RCC 7860 (cell line): ENCODE data around the gene HACD1.
"Not testable (repeated sequence)": the region's sequence is repeated elsewhere in the genome, so short reads cannot be mapped to it uniquely, and the experiment has no call there.

Experiments used
- DNase-seq: peaks from one replicate; pipeline ENCODE4 v3.0.0-alpha.2; 2015; ENCODE audit warnings: low spot score
- FAIRE-seq: peaks from 2 replicates; lab custom pipeline; 2012; peaks lifted over from hg19 to GRCh38; lab: Jason Lieb, UNC

The HACD1 gene

DNA sequence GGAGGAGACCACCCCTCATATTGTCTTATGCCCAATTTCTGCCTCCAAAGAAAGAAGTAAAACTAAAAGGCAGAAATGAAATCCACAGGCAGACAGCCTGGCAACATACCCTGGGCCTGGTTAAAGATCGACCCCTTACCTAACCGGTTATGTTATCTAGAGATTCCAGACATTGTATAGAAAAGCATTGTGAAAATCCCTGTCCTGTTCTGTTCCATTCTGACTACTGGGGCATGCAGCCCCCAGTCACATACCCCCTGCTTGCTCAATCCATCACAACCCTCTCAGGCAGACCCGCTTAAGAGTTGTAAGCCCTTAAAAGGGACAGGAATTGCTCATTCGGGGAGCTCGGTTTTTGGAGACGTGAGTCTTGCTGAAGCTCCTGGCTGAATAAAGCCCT is 29.9 kb downstream of the HACD1 start:
- not testable (repeated sequence) for FAIRE-seq, DNase-seq

DNA sequence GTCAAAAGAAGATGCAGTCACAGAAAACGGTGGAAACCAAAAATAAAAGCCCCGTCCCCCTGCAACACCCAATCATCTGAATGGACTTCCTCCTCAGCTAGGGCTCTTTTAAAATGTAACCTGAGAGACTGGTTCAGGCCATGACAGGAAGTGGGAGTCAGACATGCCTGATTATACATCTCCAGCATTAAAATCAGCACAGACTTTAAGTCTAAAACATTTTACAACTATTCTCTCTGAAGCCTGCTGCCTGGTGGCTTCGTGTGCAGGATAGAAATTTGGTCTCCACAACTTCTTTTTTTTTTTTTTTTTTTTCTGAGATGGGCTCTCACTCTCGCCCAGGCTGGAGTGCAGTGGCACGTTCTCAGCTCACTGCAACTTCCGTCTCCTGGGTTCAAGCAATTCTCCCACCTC is 30.3 kb downstream of the HACD1 start:
- peak; percentile 8 for DNase-seq
- no peak for FAIRE-seq

DNA sequence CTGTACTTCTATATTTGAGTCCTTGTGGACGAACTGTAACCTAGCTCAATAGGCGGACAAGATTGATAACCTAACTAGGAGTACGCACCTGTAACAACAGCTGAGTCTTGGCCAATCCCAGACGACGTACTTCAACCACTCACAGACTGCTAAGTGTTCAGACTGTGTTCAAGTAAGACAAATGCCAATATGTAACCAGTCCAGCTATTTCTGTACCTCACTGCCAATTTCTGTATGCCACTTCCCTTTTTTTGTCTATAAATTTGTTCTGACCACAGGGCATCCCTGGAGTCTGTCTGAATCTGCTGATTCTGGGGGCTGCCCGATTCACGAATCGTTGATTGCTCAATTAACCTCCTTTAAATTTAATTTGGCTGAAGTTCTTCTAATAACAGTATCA is 32.2 kb downstream of the HACD1 start:
- DNase-seq: no peak
- FAIRE-seq: no peak

DNA sequence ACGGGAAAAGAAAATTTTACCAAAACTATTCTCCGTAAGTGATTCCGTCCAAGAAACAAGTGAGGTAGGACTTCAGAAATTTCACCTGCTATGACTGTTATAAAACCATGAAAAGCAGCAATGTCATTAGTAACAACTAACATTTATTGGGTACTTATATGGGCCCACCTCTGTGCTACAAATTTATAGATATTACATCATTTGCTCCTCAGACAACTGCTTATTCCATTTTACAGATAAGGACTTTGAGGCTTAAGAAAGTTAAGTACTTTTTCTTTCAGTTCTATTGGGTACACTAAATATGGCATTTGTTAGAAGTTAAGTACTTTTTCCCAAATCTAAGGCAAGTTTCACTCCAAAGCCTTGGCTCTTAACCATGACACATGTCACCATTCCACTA is 36.3 kb downstream of the HACD1 start:
- DNase-seq: no peak
- FAIRE-seq: no peak

DNA sequence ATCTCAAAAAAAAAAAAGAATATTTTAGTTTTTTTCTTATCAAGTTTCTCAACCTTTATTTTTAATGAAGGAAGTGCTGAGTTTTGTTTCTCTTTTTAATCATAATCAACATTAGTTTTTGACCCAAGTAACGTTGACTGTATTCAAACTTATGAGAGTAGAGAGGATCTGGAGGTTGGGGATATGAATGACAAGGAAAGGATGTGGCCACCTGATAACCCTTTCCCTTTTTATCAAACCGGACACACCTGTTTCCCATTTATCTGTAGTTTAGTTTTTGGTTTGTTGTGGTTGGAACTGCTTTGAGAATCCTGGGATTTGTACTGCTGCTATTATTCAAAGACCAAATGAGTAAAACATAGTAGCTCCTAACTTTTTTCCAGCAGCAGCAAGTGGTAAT is 38.6 kb downstream of the HACD1 start:
- FAIRE-seq (no peak), DNase-seq (no peak)

DNA sequence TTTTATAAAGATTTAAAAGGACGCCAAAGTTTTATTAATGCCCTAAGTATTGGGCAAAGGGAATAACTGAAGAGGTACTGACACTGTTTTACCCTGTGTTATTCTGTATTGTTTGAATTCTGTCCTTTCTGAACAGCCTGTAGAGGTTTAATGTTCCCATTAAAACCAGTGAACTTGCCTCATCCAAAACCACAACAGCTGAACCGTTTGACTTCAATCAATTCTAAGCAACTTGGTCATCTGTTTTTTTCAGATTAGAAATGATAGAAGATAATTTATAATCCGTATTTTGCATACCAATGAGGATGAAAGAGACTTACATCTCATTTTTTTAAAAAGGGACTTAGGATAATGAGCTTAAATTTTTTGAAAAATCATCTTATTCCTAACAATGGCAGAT is 40.4 kb downstream of the HACD1 start:
- DNase-seq (no peak), FAIRE-seq (no peak)

DNA sequence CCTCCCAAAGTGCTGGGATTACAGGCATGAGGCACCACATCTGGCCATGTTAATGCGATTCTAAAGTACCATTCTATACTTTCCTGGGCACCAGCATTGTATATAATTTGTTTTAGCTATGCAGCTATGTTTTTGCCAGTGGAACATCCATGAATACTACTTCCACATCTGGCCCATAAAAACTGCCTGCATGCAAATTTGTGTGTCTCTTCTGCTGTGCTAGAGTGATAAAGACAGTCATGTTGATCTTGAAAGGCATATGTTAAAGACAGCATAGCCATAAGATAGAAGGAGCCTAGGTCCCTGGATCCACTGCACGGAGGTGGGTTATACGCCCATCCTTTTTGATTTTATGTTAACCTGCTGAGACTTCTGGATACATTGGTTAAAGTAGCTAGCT is 52.3 kb downstream of the HACD1 start:
- no peak for DNase-seq
- no peak for FAIRE-seq

DNA sequence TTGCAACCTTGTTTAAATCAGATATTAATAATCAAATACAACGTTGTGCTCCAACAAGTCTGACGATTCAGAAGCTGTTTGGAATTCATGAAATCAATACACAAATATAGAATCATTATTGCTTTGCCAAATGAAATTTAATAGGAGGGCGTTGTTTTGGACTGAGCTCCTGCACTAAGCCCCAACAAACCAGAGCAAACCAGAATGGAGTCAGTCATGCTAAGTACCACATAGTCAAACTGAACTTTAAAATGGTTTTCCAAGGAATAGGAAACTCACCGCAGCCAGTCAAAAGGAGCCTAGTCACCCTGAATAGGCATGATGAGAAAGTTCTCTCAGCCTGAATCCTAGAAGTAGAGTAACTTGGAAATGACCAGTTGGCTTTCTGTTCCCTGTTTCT is 53.7 kb downstream of the HACD1 start:
- no peak for FAIRE-seq

DNA sequence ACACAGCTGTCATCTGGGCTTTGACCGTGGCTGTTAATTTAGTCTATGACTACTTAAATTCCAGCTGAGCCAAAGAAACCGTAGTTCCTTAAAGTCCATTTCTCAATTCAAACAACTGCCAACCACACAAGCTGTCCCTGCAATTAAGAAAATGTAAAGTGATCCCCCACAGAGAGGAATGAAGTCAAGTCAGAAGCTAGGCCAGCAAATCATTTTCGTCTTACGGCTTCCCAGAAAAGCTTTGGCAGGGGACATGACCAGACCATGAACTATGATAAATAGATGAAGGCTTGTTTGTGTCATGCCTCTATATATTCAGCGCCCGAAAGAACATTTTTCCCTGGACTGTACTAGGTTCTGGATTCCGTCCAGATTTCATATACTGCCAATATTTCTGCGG is 54.6 kb downstream of the HACD1 start:
- no peak for FAIRE-seq
- DNase-seq: no peak

More for the DNA sequence above, 53.7 kb downstream of the HACD1 start:
- no peak for DNase-seq

DNA sequence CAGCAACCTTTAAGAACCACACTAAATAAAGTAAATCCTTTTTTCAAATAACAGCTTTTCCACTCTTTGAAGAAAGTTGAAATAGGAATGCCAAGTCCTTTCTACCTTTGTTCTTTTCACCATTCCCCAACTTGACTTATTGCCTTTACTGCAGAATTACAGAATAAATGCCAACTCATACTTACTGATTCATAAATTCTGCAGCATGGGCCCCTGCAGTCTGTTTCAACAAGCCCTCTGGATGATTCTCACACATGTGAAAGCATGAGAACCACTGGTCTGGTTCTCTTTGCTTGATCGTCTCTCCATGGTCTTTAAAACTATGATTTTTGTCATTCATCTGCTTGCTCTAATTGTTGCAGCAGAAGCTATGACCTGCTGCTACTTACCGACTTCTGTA is 56.1 kb downstream of the HACD1 start:
- FAIRE-seq (no peak), DNase-seq (no peak)

DNA sequence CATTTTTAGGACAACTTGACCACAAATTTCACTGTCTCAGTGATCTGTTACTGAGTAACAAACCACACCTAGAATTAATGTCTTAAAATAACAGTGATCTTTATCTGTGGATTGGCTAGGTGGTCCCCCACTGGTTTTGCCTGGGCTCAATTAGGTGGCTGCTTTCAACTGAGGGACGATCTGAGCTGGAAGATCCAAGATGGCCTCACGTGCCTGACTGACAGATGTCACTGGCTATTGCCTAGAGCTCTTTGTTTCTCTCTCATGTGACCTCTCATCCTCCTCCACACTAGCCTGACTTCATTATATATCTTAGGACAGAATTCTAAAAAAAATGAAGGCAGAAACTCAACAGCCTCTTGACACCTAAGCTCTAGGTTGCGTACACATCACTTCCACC is 59.7 kb downstream of the HACD1 start:
- no peak for DNase-seq

DNA sequence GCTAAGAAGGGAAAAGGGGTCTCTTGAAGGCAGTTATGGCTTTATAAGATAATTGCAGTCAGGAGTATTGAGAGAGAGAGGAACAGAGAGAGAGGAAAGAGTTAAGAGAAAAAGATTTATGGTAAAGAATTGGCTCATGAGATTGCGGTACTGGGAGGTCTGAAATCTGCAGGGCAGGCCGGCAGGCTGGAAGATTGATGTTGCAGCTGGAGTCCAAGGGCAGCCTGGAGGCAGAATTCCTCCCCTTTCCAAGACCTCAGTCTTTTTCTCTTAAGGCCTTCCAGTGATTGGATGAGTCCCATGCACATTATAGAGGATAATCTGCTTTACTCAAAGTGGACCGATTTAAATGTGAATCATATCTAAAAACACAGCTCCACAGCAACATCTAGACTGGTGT is 68.4 kb downstream of the HACD1 start:
- DNase-seq (no peak), FAIRE-seq (no peak)

More for the DNA sequence above, 59.7 kb downstream of the HACD1 start:
- no peak for FAIRE-seq

DNA sequence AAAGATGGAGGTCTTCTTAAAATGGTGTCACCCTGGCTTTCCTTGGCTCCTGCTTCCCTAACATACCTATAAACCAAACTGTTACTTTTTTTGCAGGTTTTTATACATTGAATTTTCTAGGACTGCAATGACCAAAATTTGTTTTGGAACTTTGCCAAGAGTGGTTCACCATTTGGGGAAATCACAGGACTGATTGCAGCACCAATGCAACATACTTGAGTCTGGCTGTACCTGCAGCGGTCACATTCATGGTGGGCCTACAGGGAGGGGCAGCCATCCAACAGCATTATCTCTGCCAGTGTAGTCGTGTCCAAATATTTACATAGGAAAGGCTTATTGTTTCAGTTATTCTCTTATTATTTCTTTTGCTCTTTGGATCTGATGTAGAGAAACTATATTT is 69.0 kb downstream of the HACD1 start:
- DNase-seq: no peak
- no peak for FAIRE-seq

DNA sequence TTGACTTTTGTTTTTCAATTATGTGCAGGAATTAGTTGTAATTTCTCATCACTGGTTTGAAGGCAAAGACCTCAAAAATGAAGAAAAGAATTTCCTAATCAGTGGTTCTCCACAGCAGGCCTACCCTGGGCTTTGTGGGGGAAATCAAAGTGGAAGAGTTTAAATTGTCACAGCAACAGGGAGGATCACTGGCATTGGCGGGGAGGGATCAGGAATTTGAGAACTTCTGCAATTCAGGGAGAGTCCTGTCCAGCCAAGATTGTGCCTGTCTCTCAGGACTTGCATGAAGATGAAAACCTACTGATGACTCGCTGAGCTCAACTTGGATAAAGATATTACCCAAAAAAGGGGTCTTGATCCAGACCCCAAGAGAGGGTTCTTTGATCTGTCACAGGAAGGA is 70.1 kb downstream of the HACD1 start:
- DNase-seq (no peak), FAIRE-seq (no peak)

DNA sequence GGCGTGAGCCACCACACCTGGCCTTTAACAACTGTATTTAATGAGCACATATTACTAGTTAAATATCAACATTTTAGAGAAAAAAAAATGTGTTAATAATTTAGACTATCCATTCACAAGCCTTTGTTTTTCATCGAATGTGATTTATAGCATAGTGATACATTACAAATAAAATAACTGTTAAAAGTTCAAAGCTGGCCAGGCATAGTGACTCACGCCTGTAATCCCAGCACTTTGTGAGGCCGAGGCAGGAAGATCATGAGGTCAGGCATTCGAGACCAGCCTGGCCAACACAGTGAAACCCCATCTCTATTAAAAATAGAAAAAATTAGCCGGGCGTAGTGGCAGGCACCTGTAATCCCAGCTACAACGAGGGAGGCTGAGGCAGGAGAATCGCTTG is 72.7 kb downstream of the HACD1 start:
- no peak for FAIRE-seq
- DNase-seq: no peak
